GM10248 (cell line): ENCODE measurements around the gene TRIM41.

Experiments used
- CTCF ChIA-PET: fragments of 300-600 bp; sonication (Branson Sonifier 250); formaldehyde crosslinking; extraction: SDS; loops from one replicate; lab custom pipeline; 2021; ENCODE audit warnings: antibody characterized with exemption; lab: Yijun Ruan, JAX
- POLR2A ChIA-PET: fragments of 350-650 bp; sonication (Branson Sonifier 250); formaldehyde crosslinking; extraction: SDS; loops from one replicate; lab custom pipeline; 2020; ENCODE audit warnings: antibody characterized with exemption; lab: Yijun Ruan, JAX
- DNase-seq: peaks from one replicate; pipeline ENCODE4 v3.0.0; 2012; ENCODE audit errors: extremely low spot score
- CTCF ChIP-seq: IDR thresholded peaks from 2 replicates; pipeline ENCODE4 v1.5.1; 2012; ENCODE audit warnings: mild to moderate bottlenecking, low read depth; ENCODE audit errors: extremely low read depth, missing control alignments, control extremely low read depth

Gene TRIM41

DNA sequence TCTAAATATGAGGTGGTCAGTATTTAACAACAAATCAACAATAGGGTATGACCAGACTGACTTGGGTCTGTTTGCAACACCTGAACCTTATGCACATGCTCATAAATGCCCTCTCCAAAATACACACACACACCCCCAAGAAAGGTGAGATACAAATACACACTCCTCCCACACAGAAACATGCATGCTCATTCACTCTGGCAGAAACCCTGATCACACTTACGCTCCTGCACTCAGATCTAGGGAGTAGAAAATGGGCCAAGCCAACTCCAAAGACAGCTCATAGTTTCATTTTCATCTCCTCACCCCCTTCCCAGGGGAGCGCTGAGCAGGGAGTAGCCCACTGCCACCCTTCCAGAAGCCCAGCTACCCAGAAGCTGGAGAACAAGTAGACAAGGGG lies 29.4 kb upstream of the TRIM41 start:
- ChIA-PET CTCF (interaction anchor here (0.7 to 9.1 kb wide), 3 partner anchors 11 to 21 kb away, joined by 3 to 109 read pairs (median 3); partner anchors contain the start of gene TRIM7), POLR2A (interaction anchor here (0.7 kb wide), 1 partner anchor 9 kb away, joined by 3 read pairs; no protein-coding TSS in a partner anchor)
- no peak for DNase-seq
- TF ChIP-seq CTCF, result no peak

GRCh38 chr5:181194489-181195248 lies 28.4 kb upstream of the TRIM41 start:
- no peak for TF ChIP-seq CTCF
- no peak for DNase-seq
- ChIA-PET CTCF (interaction anchor here (9.1 kb wide), 1 partner anchor 10 kb away, joined by 109 read pairs; the partner anchor contains the start of gene TRIM7), POLR2A (no interaction called here)

GRCh38 chr5:181195249-181195761 lies 27.8 kb upstream of the TRIM41 start:
- TF ChIP-seq CTCF, result no peak
- POLR2A ChIA-PET, result no interaction called here
- DNase-seq, result no peak
- CTCF ChIA-PET, result interaction anchor here (9.1 kb wide), 1 partner anchor 10 kb away, joined by 109 read pairs; the partner anchor contains the start of gene TRIM7

- no peak for TF ChIP-seq CTCF
- POLR2A ChIA-PET, result interaction anchor here (1.4 kb wide), 1 partner anchor 10 kb away, joined by 7 read pairs; no protein-coding TSS in a partner anchor
- DNase-seq, result no peak
- CTCF ChIA-PET, result interaction anchor here (1.5 to 2.1 kb wide), 4 partner anchors 10 to 15 kb away, joined by 4 to 13 read pairs (median 7); no protein-coding TSS in a partner anchor
Measured at GRCh38 chr5:181197326-181197951, 25.6 kb upstream of the TRIM41 start.

DNA sequence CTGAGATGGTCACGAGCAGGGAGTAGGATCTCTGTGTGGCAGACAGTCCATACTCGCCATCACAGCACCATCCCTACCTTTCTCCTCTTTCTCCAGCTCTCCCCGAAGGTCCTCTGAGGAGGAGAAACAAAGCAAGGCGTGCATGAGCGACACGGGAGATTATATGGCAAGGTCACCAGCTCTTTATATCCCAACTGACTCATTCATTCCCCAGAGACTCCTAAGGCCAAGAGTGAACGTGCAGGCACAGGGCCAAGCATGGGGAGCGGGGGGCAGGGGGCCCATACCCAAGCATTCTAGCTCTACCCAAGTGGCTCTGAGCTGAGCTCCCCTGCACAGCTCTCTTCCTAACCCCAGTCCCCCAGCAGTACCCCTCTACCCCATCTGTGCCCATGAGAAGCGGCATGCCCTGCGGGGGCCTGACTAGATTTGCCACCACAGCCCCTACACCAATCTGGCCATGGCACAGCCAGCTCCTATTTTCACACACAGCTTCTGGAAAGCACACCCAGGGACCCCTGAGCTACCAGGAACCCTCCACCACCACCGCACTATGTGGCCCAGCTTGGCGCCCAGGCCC lies 24.9 kb upstream of the TRIM41 start:
- no peak for DNase-seq
- POLR2A ChIA-PET, result interaction anchor here (1.4 kb wide), 1 partner anchor 9 kb away, joined by 7 read pairs; no protein-coding TSS in a partner anchor

More for the DNA sequence above, 24.9 kb upstream of the TRIM41 start:
- CTCF ChIA-PET, result interaction anchor here (1.5 to 2.1 kb wide), 4 partner anchors 9 to 16 kb away, joined by 4 to 13 read pairs (median 7); no protein-coding TSS in a partner anchor
- no peak for TF ChIP-seq CTCF
